ENCODE results near the gene C22orf23. TPM values are rescaled to one million over a fixed set of nuclear protein-coding genes. Genes with fewer than 3 reads are reported as not detected.

C22orf23 gene
- total RNA-seq, 1 experiment from 2014 or later, result 0.47 TPM

DNA sequence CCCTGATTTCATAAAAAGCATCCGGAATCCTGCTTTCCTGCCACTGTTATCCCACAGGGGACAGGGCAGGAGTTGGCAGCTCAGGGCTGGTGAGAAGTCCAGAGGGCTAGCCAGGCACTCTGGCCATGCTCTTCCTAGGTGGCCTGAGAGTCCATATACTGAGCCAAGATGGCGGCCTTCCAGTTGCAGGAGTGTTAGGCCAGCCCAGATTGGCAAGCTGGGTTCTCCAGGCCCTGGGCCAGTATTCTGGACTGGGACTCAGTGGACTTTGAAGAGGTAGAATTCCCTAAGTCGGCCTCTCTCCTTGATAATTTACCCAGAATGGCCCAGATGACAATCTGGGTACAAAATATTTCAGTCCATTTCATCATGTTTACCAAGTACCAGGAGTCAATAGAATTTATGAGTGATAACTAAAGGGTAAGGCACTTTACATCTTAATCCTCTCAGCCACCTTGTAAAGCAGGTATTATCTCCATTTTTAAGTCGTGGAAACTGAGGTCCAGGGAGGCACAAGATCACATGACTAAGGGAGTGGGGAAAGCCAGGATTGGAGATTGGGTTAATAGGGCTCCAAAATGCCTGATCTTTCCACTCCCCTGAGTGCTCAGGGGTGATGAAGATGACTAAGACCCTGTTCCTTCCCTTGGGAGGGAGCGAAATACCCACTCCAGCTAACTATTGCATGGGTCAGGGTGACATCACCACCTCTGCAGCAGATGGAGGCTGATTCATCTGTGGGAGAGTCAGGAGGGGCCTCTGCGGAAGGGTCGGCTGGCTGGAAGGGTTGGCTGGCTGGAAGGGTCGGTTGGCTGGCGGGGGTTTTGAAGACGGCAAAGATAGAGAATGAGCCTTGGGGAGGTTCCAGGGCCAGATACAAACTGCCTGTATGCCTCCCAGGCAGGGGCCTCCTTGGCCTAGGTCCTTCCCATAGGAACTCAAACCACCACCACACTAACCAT lies 48.5 kb downstream of the C22orf23 start:
- no peaks in the 10 kb centered on the region for H4K20me1 ChIP-seq (ENCODE audit: insufficient read depth)
- no peak overlapping the region for H2AFZ ChIP-seq (ENCODE audit: low read depth, low read length, poor library complexity, severe bottlenecking)
- intact Hi-C loops (cut with micrococcal nuclease), result loop anchor here (1.0 kb wide), 1 partner anchor 29 kb away; no protein-coding TSS in a partner anchor
- TSS peak; percentile 95 for BruUV-seq (replicated peaks)
- no peaks in the 10 kb centered on the region for H3K9me3 ChIP-seq (ENCODE audit: control insufficient read depth in 1 of 2, insufficient read depth in 1 of 2, low read depth in 1 of 2, low read length in 2 of 2)
- no peaks in the 10 kb centered on the region for H3K27me3 ChIP-seq (ENCODE audit: insufficient read depth, low read length)
- peak overlapping the region; percentile 87 for H3K4me2 ChIP-seq (ENCODE audit: low read length)
- CTCF ChIA-PET, result interaction anchor here (0.5 to 1.5 kb wide), 2 partner anchors 8 to 42 kb away, joined by 3 to 6 read pairs; no protein-coding TSS in a partner anchor
- H3K4me1 ChIP-seq (ENCODE audit: control insufficient read depth in 1 of 2, insufficient read depth in 2 of 2, low read length in 2 of 2), result peaks cover 22 to 32% of the 10 kb centered on the region in 2 experiments
- DNase-seq (ENCODE audit: low read depth, low spot score) (peak; percentile 87), ATAC-seq (peak; percentile 55)
- H3K79me2 ChIP-seq (ENCODE audit: insufficient read depth, low read length), result peaks cover 23% of the 10 kb centered on the region
- RAD21 ChIA-PET (ENCODE audit: low non-redundant PET in 1 of 2, low total read pairs in 2 of 2, uncharacterized antibody in 2 of 2, unreplicated experiment in 2 of 2), result interaction anchor here in 1 of 2 experiments (0.6 to 0.8 kb wide), 2 partner anchors 24 to 145 kb away, joined by 3 to 4 read pairs; no protein-coding TSS in a partner anchor
- peak; percentile 90 for TF ChIP-seq JUND (IDR thresholded peaks at IDR 0.05)
- peak; percentile 59 for TF ChIP-seq TCF7L2 (IDR thresholded peaks at IDR 0.05; ENCODE audit: borderline replicate concordance, extremely low read depth, insufficient read depth, insufficient read length)
- peak; percentile 82 for TF ChIP-seq FOSL1 (IDR thresholded peaks at IDR 0.05; ENCODE audit: low read depth)
- TF ChIP-seq YY1 (IDR thresholded peaks at IDR 0.05; ENCODE audit: extremely low read depth, insufficient replicate concordance, low read depth, low read length), result peak; percentile 31
- TF ChIP-seq POLR2AphosphoS5 (IDR thresholded peaks at IDR 0.05; ENCODE audit: low read depth, low read length), result peak; percentile 50
- no peak for TF ChIP-seq SIN3A (IDR thresholded peaks at IDR 0.05; ENCODE audit: low read depth)
- TF ChIP-seq CEBPB (IDR thresholded peaks at IDR 0.05; ENCODE audit: low read depth), result no peak; the same call in 1 of the 2 replicates
- TF ChIP-seq, protein P1, sequence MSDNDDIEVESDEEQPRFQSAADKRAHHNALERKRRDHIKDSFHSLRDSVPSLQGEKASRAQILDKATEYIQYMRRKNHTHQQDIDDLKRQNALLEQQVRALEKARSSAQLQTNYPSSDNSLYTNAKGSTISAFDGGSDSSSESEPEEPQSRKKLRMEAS (IDR thresholded peaks at IDR 0.05), result peak; percentile 59; the same call in 1 of the 2 replicates
- no peak for TF ChIP-seq EZH2phosphoT487 (IDR thresholded peaks at IDR 0.05; ENCODE audit: borderline replicate concordance)
- no peak for TF ChIP-seq CBX3 (IDR thresholded peaks at IDR 0.05; ENCODE audit: low read depth)
- peak; percentile 76 for TF ChIP-seq SP1 (IDR thresholded peaks at IDR 0.05; ENCODE audit: low read depth)
- TF ChIP-seq POLR2A (IDR thresholded peaks at IDR 0.05; ENCODE audit: borderline replicate concordance, extremely low read depth, insufficient read depth, insufficient read length), result peak; percentile 23
- peak overlapping the region; percentile 96 for H3K27ac ChIP-seq (ENCODE audit: low read depth, low read length)
- peak overlapping the region; percentile 37 to 57; a peak in 3 of 4 replicates for H3K4me3 ChIP-seq (replicated peaks in 1 of 2; ENCODE audit: low read depth in 1 of 2, low read length in 2 of 2)
- peak overlapping the region; percentile 79 for H3K9ac ChIP-seq (ENCODE audit: low read length)
- no peaks in the 10 kb centered on the region for H3K36me3 ChIP-seq (ENCODE audit: control insufficient read depth in 1 of 2, insufficient read depth in 2 of 2, low read length in 2 of 2)
- H3K9me2 ChIP-seq (ENCODE audit: insufficient read depth), result no peaks in the 10 kb centered on the region
- POLR2A ChIA-PET, result interaction anchor here (0.5 to 2.3 kb wide), 6 partner anchors 8 to 826 kb away, joined by 3 to 12 read pairs (median 6); partner anchors contain the start of gene ANKRD54
